CD4-positive, alpha-beta memory T cell (primary cell): ENCODE results near the gene CATSPERZ. TPM values are rescaled to one million over a fixed set of nuclear protein-coding genes. Genes with fewer than 3 reads are reported as not detected.

ENCODE experiments used
- CTCF ChIA-PET: fragments of 350-600 bp; sonication (Branson Sonifier 250); formaldehyde crosslinking; loops from one replicate; lab custom pipeline; 2021; ENCODE audit warnings: inconsistent platforms; ENCODE audit not compliant: partially characterized antibody; lab: Charles Lee
- POLR2A ChIA-PET: fragments of 350-600 bp; sonication (Branson Sonifier 250); formaldehyde crosslinking; loops from one replicate; lab custom pipeline; 2021; ENCODE audit not compliant: partially characterized antibody; lab: Charles Lee
- DNase-seq, 5 donors: peaks; one replicate each; pipeline versions ENCODE4 v3.0.0 to v3.0.0-alpha.2; 2020 to 2022; ENCODE audit warnings: mixed read lengths in 1 of 5
- H3K27ac ChIP-seq: one replicate; pipeline ENCODE4 v1.7.0; 2013; ENCODE audit warnings: low read depth, low read length
- H3K27me3 ChIP-seq: 2 replicates; pipeline ENCODE4 v1.7.0; 2013; ENCODE audit warnings: mild to moderate bottlenecking, low read length, moderate library complexity; ENCODE audit not compliant: insufficient read depth
- H3K36me3 ChIP-seq: 2 replicates; pipeline ENCODE4 v1.7.0; 2013; ENCODE audit warnings: mild to moderate bottlenecking, low read length, moderate library complexity; ENCODE audit not compliant: insufficient read depth
- H3K4me1 ChIP-seq: 2 replicates; pipeline ENCODE4 v1.7.0; 2013; ENCODE audit warnings: mild to moderate bottlenecking, low read length, moderate library complexity; ENCODE audit not compliant: insufficient read depth
- H3K4me3 ChIP-seq, 2 donors: one replicate each; pipeline ENCODE4 v1.7.0; 2013; ENCODE audit warnings: low read length in 2 of 2, mild to moderate bottlenecking in 1 of 2
- H3K9me3 ChIP-seq, 2 donors: one replicate each; pipeline ENCODE4 v1.7.0; 2013; ENCODE audit warnings: low read length in 2 of 2, control low read depth in 1 of 2; ENCODE audit not compliant: control insufficient read depth in 1 of 2
- H3K27ac Mint-ChIP-seq, 7 donors: one replicate each; pipeline ENCODE4 v1.8.0; 2020 to 2021; ENCODE audit warnings: mixed read lengths in 7 of 7, mild to moderate bottlenecking in 6 of 7, inconsistent platforms in 3 of 7, moderate library complexity in 3 of 7
- H3K27me3 Mint-ChIP-seq, 2 donors: one replicate each; pipeline ENCODE4 v1.8.0; 2020 to 2021; ENCODE audit warnings: mixed read lengths in 2 of 2
- H3K36me3 Mint-ChIP-seq, 2 donors: one replicate each; pipeline ENCODE4 v1.8.0; 2020 to 2021; ENCODE audit warnings: mixed read lengths in 2 of 2, inconsistent platforms in 1 of 2, mild to moderate bottlenecking in 1 of 2
- H3K4me1 Mint-ChIP-seq, 4 donors: one replicate each; pipeline ENCODE4 v1.8.0; 2020 to 2021; ENCODE audit warnings: mixed read lengths in 4 of 4, mild to moderate bottlenecking in 1 of 4
- H3K4me3 Mint-ChIP-seq, 8 donors: one replicate each; pipeline ENCODE4 v1.8.0; 2020 to 2021; ENCODE audit warnings: mixed read lengths in 8 of 8, mild to moderate bottlenecking in 7 of 8, moderate library complexity in 6 of 8, inconsistent platforms in 3 of 8
- H3K9me3 Mint-ChIP-seq, 8 donors: one replicate each; pipeline ENCODE4 v1.8.0; 2020 to 2021; ENCODE audit warnings: mixed read lengths in 8 of 8, mild to moderate bottlenecking in 5 of 8, inconsistent platforms in 3 of 8, moderate library complexity in 1 of 8
- intact Hi-C: fragments of 100-400 bp; cut with micrococcal nuclease; formaldehyde crosslinking; loops from one replicate; pipeline ENCODE4 v1.15.1; 2023
- polyA plus RNA-seq, 2 donors: library from polyadenylated mRNA; unstranded; fragments of 300-500 nt; fragmentation: Illumina TruSeq; gene quantifications; one replicate each; pipeline ENCODE4 v1.2.3, GENCODE V29; 2021
- total RNA-seq, 2 experiments: library from RNA; stranded (reverse); gene quantifications; one replicate each; pipeline ENCODE4 v1.2.3, GENCODE V29; 2021

CATSPERZ gene
- total and polyA plus RNA-seq, 4 experiments from 2014 or later: not detected

DNA sequence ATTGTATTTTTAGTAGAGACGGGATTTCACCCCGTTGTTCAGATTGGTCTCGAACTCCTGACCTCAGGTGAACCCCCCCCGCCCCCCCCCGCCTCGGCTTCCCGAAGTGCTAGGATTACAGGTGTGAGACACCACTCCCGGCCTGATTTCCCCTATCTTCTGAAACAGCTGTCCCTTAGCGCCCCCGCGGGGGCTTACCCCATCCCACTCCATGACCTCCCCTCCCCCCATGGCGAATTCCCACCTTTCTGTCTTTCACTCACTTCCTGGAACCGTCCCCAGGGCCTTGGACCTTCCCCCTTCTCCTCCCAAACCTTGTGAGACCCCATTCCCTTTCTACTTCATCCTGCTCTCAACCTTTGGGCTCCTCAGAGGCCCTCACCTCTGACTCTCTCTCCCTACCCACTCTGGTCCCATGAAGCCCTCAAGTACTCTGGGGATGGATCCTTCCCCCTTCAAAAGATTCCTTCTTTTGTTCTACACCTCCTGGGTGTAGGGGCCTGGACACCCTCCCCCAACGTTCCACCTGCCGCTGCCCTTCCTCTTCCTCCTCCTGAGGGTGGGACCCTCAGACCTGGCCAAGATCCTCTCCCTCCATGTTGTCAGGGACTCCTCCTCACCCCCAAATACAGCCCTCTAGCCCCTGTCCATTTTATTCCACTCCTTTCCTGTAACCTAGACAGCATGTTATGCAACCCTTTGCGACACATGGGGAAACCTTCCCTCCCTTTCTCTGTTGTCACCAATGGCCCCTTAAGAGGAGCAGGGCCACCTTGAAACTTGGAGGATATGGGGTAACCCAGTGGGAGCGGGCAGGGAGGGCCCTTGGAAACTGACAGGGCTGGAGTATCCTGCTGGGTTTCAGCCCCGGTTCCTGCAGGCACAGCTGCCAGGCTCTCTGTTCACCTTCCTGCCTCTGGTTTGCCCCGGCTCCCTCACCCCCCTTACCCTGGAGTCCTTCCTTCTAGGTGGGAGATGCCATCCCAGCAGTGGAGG, 18.9 kb downstream of the CATSPERZ start:
- CTCF ChIA-PET: interaction anchor here (1.1 to 3.8 kb wide), 11 partner anchors 8 to 334 kb away, joined by 5 to 54 read pairs (median 10); partner anchors contain the start of genes CCDC88B, ESRRA, FERMT3 and RPS6KA4
- H3K4me3 Mint-ChIP-seq: peak overlapping the region; percentile 95 to 99 (median 96)
- Histone ChIP-seq H3K27me3 (no peaks in the 10 kb centered on the region), H3K4me3 (peak overlapping the region in 1 of 2 donors; percentile 72), H3K9me3 (no peaks in the 10 kb centered on the region), H3K27ac (peak overlapping the region; percentile 96), H3K4me1 (peaks cover 26% of the 10 kb centered on the region), H3K36me3 (peaks cover 12% of the 10 kb centered on the region)
- H3K4me1 Mint-ChIP-seq: peaks cover 16 to 41% (median 27%) of the 10 kb centered on the region in 4 donors
- H3K9me3 Mint-ChIP-seq: peaks cover 0 to 2% (median 0%) of the 10 kb centered on the region in 8 donors
- H3K36me3 Mint-ChIP-seq: peaks cover 12 to 35% of the 10 kb centered on the region in 2 donors
- POLR2A ChIA-PET: interaction anchor here (1.3 to 4.8 kb wide), 10 partner anchors 15 to 492 kb away, joined by 3 to 153 read pairs (median 18); partner anchors contain the start of genes CATSPERZ, CCDC88B, ESRRA and FKBP2
- no peak for DNase-seq
- no peaks in the 10 kb centered on the region for H3K27me3 Mint-ChIP-seq
- peak overlapping the region; percentile 97 to 100 (median 100) for H3K27ac Mint-ChIP-seq
- intact Hi-C loops: loop anchor here (1.0 to 5.0 kb wide), 2 partner anchors 12 to 38 kb away; partner anchors contain the start of gene RPS6KA4

DNA sequence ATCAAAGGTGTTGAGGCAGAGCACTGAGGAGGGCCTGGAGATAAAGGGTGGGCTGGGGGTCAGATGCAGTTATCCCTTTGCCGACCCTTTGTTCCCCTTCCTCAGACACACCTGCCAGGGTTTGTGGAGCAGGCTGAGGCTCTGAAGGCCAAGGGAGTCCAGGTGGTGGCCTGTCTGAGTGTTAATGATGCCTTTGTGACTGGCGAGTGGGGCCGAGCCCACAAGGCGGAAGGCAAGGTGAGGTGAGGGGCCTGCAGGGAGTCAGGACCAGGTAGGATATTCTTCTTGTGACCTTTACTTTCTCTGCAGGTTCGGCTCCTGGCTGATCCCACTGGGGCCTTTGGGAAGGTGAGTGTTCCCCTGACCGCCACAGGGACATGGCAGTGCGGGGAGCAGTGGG, 20.4 kb downstream of the CATSPERZ start:
- intact Hi-C loops: no loop called here
- H3K9me3 ChIP-seq: no peaks in the 10 kb centered on the region
- POLR2A ChIA-PET: no interaction called here
- H3K27me3 Mint-ChIP-seq: no peaks in the 10 kb centered on the region
- no peak for DNase-seq
- no peaks in the 10 kb centered on the region for H3K36me3 ChIP-seq
- H3K4me1 ChIP-seq: peaks cover 26% of the 10 kb centered on the region
- no peaks in the 10 kb centered on the region for H3K27me3 ChIP-seq
- peak overlapping the region in 6 of 7 donors; percentile 28 to 68 (median 58) for H3K27ac Mint-ChIP-seq
- H3K36me3 Mint-ChIP-seq: peaks cover 9 to 32% of the 10 kb centered on the region in 2 donors
- H3K9me3 Mint-ChIP-seq: peaks cover 0 to 2% (median 0%) of the 10 kb centered on the region in 8 donors
- H3K4me1 Mint-ChIP-seq: peaks cover 16 to 41% (median 26%) of the 10 kb centered on the region in 4 donors
- CTCF ChIA-PET: interaction anchor here (1.0 to 1.1 kb wide), 2 partner anchors 11 to 17 kb away, joined by 3 to 5 read pairs; no protein-coding TSS in a partner anchor
- peak overlapping the region in 3 of 8 donors; percentile 17 to 47 (median 17) for H3K4me3 Mint-ChIP-seq
- no peak overlapping the region for H3K4me3 ChIP-seq
- no peak overlapping the region for H3K27ac ChIP-seq

DNA sequence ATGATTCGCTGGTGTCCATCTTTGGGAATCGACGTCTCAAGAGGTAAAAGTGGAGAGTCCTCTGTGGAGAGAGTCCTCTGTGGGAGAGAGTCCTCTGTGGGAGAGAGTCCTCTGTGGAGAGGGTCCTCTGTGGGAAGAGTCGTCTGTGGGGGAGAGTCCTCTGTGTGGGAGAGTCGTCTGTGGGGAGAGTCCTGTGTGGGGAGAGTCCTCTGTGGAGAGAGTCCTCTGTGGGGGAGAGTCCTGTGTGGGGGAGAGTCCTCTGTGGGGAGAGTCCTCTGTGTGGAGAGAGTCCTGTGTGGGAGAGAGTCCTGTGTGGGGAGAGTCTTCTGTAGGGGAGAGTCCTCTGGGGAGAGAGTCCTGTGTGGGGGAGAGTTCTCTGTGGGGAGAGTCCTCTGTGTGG, 20.9 kb downstream of the CATSPERZ start:
- H3K36me3 ChIP-seq: no peaks in the 10 kb centered on the region
- H3K4me3 ChIP-seq: no peak overlapping the region
- intact Hi-C loops: no loop called here
- POLR2A ChIA-PET: no interaction called here
- H3K4me3 Mint-ChIP-seq: peak overlapping the region in 4 of 8 donors; percentile 17 to 47 (median 40)
- DNase-seq: no peak
- H3K27me3 ChIP-seq: no peaks in the 10 kb centered on the region
- H3K27ac Mint-ChIP-seq: peak overlapping the region in 6 of 7 donors; percentile 18 to 84 (median 66)
- CTCF ChIA-PET: no interaction called here
- peaks cover 0 to 2% (median 0%) of the 10 kb centered on the region in 8 donors for H3K9me3 Mint-ChIP-seq
- peaks cover 9 to 32% of the 10 kb centered on the region in 2 donors for H3K36me3 Mint-ChIP-seq
- H3K4me1 Mint-ChIP-seq: peaks cover 16 to 41% (median 26%) of the 10 kb centered on the region in 4 donors
- H3K4me1 ChIP-seq: peaks cover 25% of the 10 kb centered on the region
- no peak overlapping the region for H3K27ac ChIP-seq
- no peaks in the 10 kb centered on the region for H3K9me3 ChIP-seq
- H3K27me3 Mint-ChIP-seq: no peaks in the 10 kb centered on the region

DNA sequence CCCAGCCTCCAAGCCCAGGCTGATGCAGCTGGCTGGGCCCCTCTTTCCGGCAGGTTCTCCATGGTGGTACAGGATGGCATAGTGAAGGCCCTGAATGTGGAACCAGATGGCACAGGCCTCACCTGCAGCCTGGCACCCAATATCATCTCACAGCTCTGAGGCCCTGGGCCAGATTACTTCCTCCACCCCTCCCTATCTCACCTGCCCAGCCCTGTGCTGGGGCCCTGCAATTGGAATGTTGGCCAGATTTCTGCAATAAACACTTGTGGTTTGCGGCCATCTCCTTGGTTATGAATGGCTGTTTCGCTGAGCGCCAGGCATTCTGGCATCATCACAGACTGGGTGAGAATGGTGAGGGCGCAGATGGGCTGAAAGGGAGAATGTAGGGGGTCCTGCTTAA, 21.4 kb downstream of the CATSPERZ start:
- no peaks in the 10 kb centered on the region for H3K27me3 Mint-ChIP-seq
- peak overlapping the region in 1 of 8 donors; percentile 47 for H3K4me3 Mint-ChIP-seq
- CTCF ChIA-PET: interaction anchor here (0.5 to 2.5 kb wide), 3 partner anchors 10 to 954 kb away, joined by 3 to 5 read pairs (median 3); partner anchors contain the start of gene ESRRA

DNA sequence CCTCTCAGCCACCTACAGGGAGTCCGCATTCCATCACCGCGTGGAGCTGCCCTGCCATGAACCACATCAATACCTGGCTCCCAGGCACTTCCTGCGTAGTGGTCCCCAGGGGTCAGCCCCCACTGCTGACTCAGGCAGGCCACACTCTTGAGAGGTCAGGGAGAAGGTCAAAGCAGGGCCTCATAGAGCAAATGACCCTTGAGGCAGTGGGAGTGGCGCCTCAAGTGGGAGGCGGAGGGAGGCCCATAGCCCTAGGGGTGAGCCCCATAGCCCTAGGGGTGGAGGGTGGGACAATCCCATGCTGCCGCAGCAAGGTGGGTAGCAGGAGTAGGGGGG, 22.7 kb downstream of the CATSPERZ start:
- H3K27me3 ChIP-seq: no peaks in the 10 kb centered on the region
- H3K27ac ChIP-seq: no peak overlapping the region
- no peaks in the 10 kb centered on the region for H3K9me3 ChIP-seq
- Mint-ChIP-seq H3K27me3 (no peaks in the 10 kb centered on the region), H3K4me3 (no peak overlapping the region), H3K36me3 (peaks cover 9 to 15% of the 10 kb centered on the region in 2 donors), H3K27ac (no peak overlapping the region), H3K4me1 (peaks cover 12 to 24% (median 17%) of the 10 kb centered on the region in 4 donors), H3K9me3 (peaks cover 0 to under 1% (median 0%) of the 10 kb centered on the region in 8 donors)
- intact Hi-C loops: no loop called here
- CTCF ChIA-PET: interaction anchor here (2.5 kb wide), 1 partner anchor 18 kb away, joined by 5 read pairs; the partner anchor contains the start of gene ESRRA
- no peaks in the 10 kb centered on the region for H3K36me3 ChIP-seq
- no peak for DNase-seq
- POLR2A ChIA-PET: interaction anchor here (1.1 to 1.3 kb wide), 2 partner anchors 17 to 18 kb away, joined by 3 to 4 read pairs; partner anchors contain the start of genes CCDC88B and ESRRA
- no peak overlapping the region for H3K4me3 ChIP-seq
- H3K4me1 ChIP-seq: peaks cover 12% of the 10 kb centered on the region

More for the DNA sequence above, 21.4 kb downstream of the CATSPERZ start:
- no peaks in the 10 kb centered on the region for H3K36me3 ChIP-seq
- no peak for DNase-seq
- no peak overlapping the region for H3K27ac ChIP-seq
- Mint-ChIP-seq H3K4me1 (peaks cover 16 to 37% (median 25%) of the 10 kb centered on the region in 4 donors), H3K27ac (peak overlapping the region in 3 of 7 donors; percentile 34 to 84 (median 39)), H3K36me3 (peaks cover 9 to 28% of the 10 kb centered on the region in 2 donors), H3K9me3 (peaks cover 0 to 2% (median 0%) of the 10 kb centered on the region in 8 donors)
- intact Hi-C loops: no loop called here
- no peaks in the 10 kb centered on the region for H3K9me3 ChIP-seq
- peaks cover 20% of the 10 kb centered on the region for H3K4me1 ChIP-seq
- H3K27me3 ChIP-seq: no peaks in the 10 kb centered on the region
- H3K4me3 ChIP-seq: no peak overlapping the region
- POLR2A ChIA-PET: interaction anchor here (1.1 to 1.3 kb wide), 2 partner anchors 16 to 18 kb away, joined by 3 to 4 read pairs; partner anchors contain the start of genes CCDC88B and ESRRA

DNA sequence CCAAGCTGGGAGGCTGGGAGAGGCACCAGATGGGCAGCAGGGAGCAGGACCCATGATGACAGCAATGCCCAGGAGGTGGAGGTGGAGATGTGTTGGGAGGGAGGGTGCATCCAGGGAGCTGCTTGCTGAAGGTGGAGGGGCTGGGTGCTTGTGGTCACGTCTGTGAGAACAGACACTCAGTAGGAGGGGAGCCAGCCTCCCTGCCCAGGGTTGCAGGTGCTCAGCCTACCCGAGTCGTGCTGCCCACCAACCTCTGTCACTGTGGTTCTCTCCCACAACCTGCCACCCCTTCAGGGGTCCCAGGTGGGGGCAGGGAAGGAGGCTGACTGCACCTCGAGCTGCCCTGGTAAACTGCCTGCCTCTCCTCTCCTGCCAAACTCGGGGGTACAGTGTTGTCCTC, 23.2 kb downstream of the CATSPERZ start:
- ChIA-PET CTCF (interaction anchor here (2.5 kb wide), 1 partner anchor 19 kb away, joined by 5 read pairs; the partner anchor contains the start of gene ESRRA), POLR2A (no interaction called here)
- no peak overlapping the region for H3K4me3 ChIP-seq
- H3K36me3 ChIP-seq: no peaks in the 10 kb centered on the region
- DNase-seq: no peak
- peaks cover 12% of the 10 kb centered on the region for H3K4me1 ChIP-seq
- intact Hi-C loops: no loop called here
- Mint-ChIP-seq H3K9me3 (no peaks in the 10 kb centered on the region), H3K27me3 (no peaks in the 10 kb centered on the region), H3K4me3 (no peak overlapping the region), H3K4me1 (peaks cover 10 to 19% (median 15%) of the 10 kb centered on the region in 4 donors), H3K36me3 (peaks cover 9 to 13% of the 10 kb centered on the region in 2 donors), H3K27ac (peak overlapping the region in 2 of 7 donors; percentile 28 to 77)
- H3K27ac ChIP-seq: no peak overlapping the region
- no peaks in the 10 kb centered on the region for H3K27me3 ChIP-seq
- H3K9me3 ChIP-seq: no peaks in the 10 kb centered on the region
